Activated CD8-positive, alpha-beta memory T cell treated with anti-CD3 and anti-CD28 coated beads, Interleukin-2, amount 50 U/mL, for 24 hours (primary cell): ENCODE measurements around the gene SH2B2.

Source experiments
- DNase-seq: peaks from one replicate; pipeline ENCODE4 v3.0.0-alpha.2; 2020; ENCODE audit errors: extremely low read depth

SH2B2 gene

GRCh38 chr7:102286237-102287110, at the start of gene SH2B2:
TSS of gene SH2B2 (plus strand) at chr7:102286868. CDS start at chr7:102300551, 13,683 bp downstream.
- no peak for DNase-seq

DNA sequence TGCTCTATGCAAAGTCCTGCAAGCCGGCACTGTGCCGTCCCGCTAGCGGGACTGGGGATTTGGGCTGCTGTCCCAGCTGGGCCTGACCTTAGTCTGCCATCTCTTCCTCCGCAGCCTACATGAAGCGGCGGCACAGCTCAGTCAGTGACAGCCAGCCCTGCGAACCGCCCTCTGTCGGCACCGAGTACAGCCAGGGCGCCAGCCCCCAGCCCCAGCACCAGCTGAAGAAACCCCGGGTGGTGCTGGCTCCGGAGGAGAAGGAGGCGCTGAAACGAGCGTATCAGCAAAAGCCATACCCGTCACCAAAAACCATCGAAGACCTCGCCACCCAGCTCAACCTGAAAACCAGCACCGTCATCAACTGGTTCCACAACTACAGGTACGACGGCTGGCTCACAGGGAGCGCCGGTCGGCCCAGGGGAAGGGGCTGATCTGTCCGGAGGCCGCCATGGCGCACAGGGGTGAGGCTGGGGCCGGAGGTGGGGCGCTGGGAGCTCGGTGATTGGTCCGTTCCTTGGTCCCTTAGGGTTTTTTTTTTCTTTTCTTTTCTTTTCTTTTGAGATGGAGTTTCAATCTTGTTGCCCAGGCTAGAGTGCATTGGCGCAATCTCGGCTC, 47.4 kb upstream of the SH2B2 start:
- DNase-seq, result no peak

DNA sequence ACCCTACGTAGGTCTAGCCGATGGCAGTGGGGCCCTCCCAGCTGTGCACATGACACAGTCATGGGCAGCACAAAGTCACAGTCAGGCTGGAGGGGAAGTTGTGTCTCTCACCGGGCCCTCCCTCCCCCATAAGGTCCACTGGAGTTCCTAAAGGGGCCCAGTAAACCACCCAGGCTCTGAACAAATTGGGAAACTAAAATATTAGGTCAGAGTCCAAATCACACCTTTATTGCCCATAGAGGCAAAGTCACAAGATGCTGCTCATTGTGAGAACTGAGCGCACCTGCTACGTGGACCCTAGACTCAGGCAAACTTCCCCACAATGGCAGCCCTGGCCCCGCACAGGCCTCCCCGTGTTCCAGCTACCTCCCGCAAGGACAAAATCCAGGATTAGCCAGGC, 45.2 kb upstream of the SH2B2 start:
- no peak for DNase-seq

DNA sequence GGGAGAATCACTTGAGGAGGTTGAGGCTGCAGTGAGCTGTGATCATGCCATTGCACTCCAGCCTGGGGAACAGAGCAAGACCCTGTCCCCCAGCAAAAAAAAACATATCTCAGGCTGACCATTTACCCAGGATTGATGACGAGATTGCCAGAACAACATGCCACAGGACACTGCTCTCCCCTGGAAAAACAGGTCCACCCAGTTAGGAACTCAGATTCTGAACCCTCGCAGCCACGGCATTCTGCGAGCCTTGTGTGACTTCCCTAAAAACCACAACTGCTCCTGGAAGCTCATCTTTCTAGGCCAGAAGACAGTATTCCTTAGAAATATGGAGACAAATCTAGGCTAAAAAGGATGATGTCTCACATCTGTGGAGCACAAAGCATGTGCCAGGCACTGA, 42.1 kb upstream of the SH2B2 start:
- no peak for DNase-seq

GRCh38 chr7:102248081-102248455, 38.6 kb upstream of the SH2B2 start:
- DNase-seq, result no peak

GRCh38 chr7:102248456-102249395, 37.9 kb upstream of the SH2B2 start:
- DNase-seq, result no peak

DNA sequence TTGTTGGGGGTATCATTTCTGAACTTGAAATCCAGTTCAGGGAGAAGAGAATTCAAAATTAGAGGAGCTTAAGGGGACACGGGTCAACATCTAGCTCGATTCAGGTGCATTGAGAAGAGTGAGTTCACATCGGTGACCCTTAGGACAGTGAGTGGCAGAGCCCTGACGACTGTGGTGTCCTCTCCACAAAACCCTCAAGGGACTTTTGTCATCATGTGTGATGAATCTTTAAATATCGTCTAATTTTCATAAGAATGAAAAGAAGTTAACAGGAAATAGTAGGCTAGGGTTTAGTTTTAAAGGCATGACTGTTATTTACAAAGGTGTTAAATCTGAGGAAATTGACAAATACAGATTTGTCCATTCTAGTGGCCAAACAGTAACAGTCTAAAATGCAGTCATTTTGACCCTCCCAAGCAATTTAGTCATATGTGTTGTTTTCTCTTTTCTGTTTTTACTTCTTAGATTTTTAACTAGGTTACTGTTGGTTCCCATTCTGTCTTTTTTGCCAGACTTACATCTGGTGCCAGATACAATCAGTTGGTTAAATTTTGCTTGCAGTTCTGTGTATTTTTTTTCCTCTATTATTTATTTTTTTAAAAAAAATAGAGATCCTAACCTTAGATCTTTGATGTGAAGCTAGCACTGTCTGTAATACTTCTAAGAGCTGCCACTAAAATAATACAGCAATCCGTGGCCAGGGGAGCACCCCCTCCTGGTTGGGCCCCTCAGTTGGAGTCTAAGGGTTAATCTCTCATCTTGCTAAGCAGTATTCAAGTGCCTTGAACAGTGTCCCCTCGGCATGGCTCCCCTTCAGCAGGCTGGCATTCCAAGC, 34.9 kb upstream of the SH2B2 start:
- no peak for DNase-seq

DNA sequence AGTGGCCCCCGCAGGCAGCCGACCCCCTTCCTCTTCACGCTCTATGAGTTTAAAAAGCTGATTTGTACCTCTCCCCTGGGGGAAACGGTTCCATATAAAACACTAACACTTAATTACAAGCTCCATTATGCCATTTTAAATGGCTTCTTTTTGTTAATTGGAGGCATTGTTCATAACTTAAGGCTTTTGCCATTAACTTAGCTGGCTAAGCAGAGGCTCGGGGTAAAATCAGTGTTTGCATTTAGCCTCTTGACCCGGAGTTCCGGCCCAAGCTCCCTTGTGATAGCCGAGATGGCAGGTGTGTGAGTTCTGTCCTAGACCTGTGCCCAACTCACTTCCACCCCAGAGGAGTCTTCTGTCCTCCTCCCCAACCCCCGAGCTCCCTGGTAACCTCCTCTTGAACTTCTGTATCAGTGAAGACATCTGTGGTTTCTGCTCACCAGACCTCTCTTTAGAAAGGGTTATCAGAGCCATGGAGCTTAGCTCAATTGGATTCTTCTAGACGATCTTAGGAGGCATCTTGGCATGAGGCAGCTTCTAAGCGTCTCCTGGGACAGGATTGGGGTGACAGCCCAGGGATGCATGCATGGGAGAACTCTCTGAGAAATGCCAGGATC, 34.2 kb upstream of the SH2B2 start:
- DNase-seq, result no peak

GRCh38 chr7:102253066-102253972, 33.3 kb upstream of the SH2B2 start:
- no peak for DNase-seq

DNA sequence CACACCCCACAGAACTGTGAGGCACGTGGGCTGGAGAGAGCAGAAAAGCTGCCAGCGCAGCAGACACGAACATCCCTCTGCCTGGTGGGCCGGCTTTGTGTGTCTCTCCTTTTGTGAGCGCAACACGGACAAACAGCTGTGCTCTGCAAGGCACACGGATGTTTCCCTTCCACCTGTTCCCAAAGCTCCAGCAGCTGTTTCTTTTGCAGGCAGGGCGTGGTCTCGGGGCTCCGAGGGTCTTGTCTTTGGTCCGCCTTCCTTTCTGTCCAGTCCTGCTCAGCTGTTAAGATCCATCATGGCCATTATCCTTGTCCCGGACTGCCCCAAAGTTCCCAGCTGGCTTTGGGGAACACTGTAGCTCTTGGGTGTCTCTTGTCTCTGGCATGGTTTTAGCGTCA, 32.7 kb upstream of the SH2B2 start:
- no peak for DNase-seq

- no peak for DNase-seq
These were observed 32.1 kb upstream of the SH2B2 start for GRCh38 chr7:102254521-102254920.

DNA sequence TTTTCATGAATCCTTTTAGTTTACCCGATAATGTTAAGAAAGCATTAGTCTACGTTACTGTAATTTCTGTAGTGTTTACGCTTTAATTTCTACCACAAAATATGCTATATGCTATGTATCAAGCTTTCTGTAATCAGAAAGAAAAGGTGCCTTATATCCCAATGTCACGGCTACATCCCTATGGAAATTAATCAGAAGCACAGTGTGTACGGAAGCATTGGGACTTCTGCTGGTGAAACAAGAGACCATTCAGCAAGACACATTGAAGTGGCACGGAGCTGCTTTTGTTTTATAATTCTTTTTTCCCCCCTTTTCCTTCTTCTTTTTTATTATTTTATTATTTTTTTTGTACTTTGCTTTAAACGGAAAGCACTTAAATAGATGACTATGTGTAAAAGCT, 31.2 kb upstream of the SH2B2 start:
- no peak for DNase-seq

GRCh38 chr7:102255916-102256315, 30.8 kb upstream of the SH2B2 start:
- DNase-seq, result no peak

- no peak for DNase-seq
These were observed 28.5 kb upstream of the SH2B2 start for GRCh38 chr7:102258073-102258748.

DNA sequence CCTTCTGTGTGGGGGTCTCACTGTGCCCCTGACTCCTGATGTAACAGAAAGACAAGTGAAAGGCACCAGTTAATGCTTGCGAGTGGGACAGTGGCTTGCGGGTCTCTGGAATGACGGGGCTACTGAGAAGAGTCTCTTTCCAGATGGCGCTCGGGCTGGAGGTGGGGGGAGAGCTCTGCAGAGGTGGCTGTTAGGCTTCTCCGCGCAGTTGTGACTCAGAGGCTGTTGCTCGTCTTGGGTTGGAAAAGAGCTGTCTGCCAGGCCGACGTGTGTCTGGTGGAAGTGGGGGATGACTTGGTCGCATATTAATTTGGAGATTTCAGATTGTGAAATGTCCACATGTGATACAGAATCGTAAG, 27.9 kb upstream of the SH2B2 start:
- no peak for DNase-seq

DNA sequence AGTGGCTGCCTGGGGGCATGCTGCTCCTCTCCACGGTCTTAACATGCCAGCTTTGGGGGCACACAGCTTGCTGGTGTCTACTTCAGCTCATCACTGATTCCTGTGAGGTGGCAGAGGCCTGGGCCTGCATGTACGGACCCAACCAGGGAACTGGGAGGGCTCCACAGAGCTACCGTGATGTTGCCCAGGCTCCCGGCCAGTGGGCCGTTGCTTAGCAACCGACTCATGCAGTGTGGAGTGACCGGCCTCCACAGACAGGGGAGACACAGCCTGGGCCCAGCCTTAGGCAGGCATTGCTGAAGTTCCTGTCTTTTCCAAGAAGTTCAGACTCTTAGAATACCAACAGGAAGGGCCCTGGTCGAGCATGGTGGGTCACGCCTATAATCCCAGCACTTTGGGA, 25.8 kb upstream of the SH2B2 start:
- DNase-seq, result no peak

DNA sequence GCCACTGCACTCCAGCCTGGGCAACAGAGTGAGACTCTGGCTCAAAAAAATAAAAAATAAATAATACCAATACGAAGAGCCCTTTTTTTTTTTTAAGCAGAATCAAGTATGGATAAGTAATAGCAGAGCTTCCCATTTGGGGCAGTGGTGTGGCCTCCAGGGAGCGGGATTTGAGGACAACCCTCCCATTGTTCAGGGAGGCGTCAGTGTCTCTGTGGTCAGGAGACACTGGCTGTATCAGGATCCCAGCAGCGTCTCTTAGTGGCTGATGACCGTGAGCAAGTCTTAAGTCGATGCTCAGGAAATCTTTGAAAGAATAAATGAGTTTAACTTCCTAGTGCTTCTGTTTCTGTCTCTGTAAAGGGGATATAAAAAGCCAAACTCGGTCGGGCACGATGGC, 25.2 kb upstream of the SH2B2 start:
- DNase-seq, result no peak

- DNase-seq, result no peak
These were observed 24.1 kb upstream of the SH2B2 start for GRCh38 chr7:102262546-102262945.

DNA sequence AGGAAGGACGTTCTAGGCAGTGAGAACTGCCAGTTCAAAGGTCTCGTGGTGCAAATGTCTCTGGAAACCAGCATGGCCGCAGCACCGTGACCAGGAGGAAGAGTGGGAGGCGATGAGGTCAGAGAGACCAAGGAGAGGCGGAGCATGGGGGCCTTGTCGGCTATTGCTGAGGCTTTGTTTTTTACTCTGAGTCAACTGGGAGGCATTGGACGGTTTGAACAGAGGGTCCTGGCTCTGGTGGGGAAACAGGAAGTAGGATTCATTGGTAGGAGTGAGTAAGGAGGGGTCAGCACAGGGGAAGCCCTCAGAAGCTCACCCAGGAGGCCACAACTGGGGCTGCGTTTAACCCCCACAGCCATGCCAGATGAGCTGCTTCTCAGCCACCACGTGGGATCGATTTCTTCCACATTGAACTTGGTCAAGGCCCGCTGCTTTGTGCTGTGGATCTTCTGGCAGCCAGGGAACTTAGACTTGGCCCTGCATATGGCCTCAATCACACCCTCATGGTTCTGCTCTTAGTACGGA, 22.2 kb upstream of the SH2B2 start:
- no peak for DNase-seq
